ENCODE measurements around the gene C15orf39.

DNA sequence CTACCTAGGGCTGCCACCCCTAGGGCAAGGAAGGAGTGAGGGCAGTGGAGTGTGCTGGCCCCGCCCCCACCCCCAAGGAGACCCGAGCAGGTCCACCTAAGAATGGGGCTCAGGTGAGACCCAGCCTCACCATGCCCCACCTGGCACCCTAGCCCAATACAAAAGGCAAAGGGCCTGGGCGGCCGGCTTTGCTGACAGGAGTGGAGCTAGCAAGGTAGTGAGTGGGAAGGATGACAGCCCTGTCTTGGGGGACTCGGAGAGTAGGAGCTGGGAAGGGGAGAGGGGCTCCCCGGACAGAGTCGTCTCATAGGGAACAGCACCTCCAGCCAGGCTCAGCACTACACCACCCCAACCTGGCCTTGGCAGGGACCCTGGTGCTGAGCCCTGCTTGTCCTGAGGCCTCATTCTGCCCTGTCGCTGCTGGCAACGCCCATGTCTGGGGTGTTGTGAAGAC lies 12.1 kb downstream of the C15orf39 start:
- TF ChIP-seq, protein P1, sequence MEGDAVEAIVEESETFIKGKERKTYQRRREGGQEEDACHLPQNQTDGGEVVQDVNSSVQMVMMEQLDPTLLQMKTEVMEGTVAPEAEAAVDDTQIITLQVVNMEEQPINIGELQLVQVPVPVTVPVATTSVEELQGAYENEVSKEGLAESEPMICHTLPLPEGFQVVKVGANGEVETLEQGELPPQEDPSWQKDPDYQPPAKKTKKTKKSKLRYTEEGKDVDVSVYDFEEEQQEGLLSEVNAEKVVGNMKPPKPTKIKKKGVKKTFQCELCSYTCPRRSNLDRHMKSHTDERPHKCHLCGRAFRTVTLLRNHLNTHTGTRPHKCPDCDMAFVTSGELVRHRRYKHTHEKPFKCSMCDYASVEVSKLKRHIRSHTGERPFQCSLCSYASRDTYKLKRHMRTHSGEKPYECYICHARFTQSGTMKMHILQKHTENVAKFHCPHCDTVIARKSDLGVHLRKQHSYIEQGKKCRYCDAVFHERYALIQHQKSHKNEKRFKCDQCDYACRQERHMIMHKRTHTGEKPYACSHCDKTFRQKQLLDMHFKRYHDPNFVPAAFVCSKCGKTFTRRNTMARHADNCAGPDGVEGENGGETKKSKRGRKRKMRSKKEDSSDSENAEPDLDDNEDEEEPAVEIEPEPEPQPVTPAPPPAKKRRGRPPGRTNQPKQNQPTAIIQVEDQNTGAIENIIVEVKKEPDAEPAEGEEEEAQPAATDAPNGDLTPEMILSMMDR (IDR thresholded peaks at IDR 0.05; ENCODE audit: insufficient read depth, low read length, poor library complexity, severe bottlenecking): no peak
- no peak for TF ChIP-seq EZH2phosphoT487 (conservative IDR thresholded peaks at IDR 0.05; ENCODE audit: low read length)

Measured in SU-DHL-6 (cell line).